Measurements from ENCODE around the gene PEX26.
"Not testable (repeated sequence)": the region's sequence is repeated elsewhere in the genome, so short reads cannot be mapped to it uniquely, and the experiment has no call there.

Gene PEX26

GRCh38 chr22:18048441-18048898, 29.3 kb upstream of the PEX26 start:
- TF ChIP-seq CTCF (IDR thresholded peaks at IDR 0.05; ENCODE audit: borderline replicate concordance, insufficient read depth, low read depth, low read length): no peak
- H3K4me3 ChIP-seq (ENCODE audit: low read depth, low read length): no peak overlapping the region

GRCh38 chr22:18050065-18050464, 27.7 kb upstream of the PEX26 start:
- TF ChIP-seq CTCF (IDR thresholded peaks at IDR 0.05; ENCODE audit: borderline replicate concordance, insufficient read depth, low read depth, low read length): no peak
- no peak overlapping the region for H3K4me3 ChIP-seq (ENCODE audit: low read depth, low read length)

- H3K4me3 ChIP-seq (ENCODE audit: low read depth, low read length): not testable (repeated sequence)
Observed at GRCh38 chr22:18051113-18051512, 26.7 kb upstream of the PEX26 start.

- not testable (repeated sequence) for H3K4me3 ChIP-seq (ENCODE audit: low read depth, low read length)
Observed at GRCh38 chr22:18053216-18053946, 24.4 kb upstream of the PEX26 start.

GRCh38 chr22:18055619-18056160, 22.1 kb upstream of the PEX26 start:
- no peak for TF ChIP-seq CTCF (IDR thresholded peaks at IDR 0.05; ENCODE audit: borderline replicate concordance, insufficient read depth, low read depth, low read length)

GRCh38 chr22:18056161-18056666, 21.6 kb upstream of the PEX26 start:
- no peak overlapping the region for H3K4me3 ChIP-seq (ENCODE audit: low read depth, low read length)
- no peak for TF ChIP-seq CTCF (IDR thresholded peaks at IDR 0.05; ENCODE audit: borderline replicate concordance, insufficient read depth, low read depth, low read length)

More at GRCh38 chr22:18055619-18056160, 22.1 kb upstream of the PEX26 start:
- H3K4me3 ChIP-seq (ENCODE audit: low read depth, low read length): no peak overlapping the region

GRCh38 chr22:18056807-18057474, 20.8 kb upstream of the PEX26 start:
- 0 out of 2 replicates have a peak, but pooled peaks have one; percentile 9 for TF ChIP-seq CTCF (IDR thresholded peaks at IDR 0.05; ENCODE audit: borderline replicate concordance, insufficient read depth, low read depth, low read length)
- no peak overlapping the region for H3K4me3 ChIP-seq (ENCODE audit: low read depth, low read length)

All from GM12875 (cell line).